Activated naive CD8-positive, alpha-beta T cell treated with anti-CD3 and anti-CD28 coated beads, Interleukin-2, amount 10 ng/mL, durations not matched to agents 7 days and 5 days (primary cell): ENCODE data around the gene RABGAP1. TPM values are rescaled to one million over a fixed set of nuclear protein-coding genes. Genes with fewer than 3 reads are reported as not detected.

Experiments used
- ATAC-seq: fragments of 150-1000 bp; cut with Tn5 transposase; one replicate; pipeline ENCODE4 v1.10.0; 2021; ENCODE audit warnings: low read depth, moderate library complexity
- POLR2A ChIA-PET: fragments of 350-600 bp; sonication (Branson Sonifier 250); formaldehyde crosslinking; loops from one replicate; lab custom pipeline; 2021; ENCODE audit warnings: antibody characterized with exemption; lab: Charles Lee
- DNase-seq: peaks from one replicate; pipeline ENCODE4 v3.0.0; 2021
- H3K27ac Mint-ChIP-seq: one replicate; pipeline ENCODE4 v1.8.0; 2022; ENCODE audit warnings: mild to moderate bottlenecking, mixed read lengths
- H3K27me3 Mint-ChIP-seq: one replicate; pipeline ENCODE4 v1.8.0; 2022; ENCODE audit warnings: mild to moderate bottlenecking, moderate library complexity, mixed read lengths
- H3K36me3 Mint-ChIP-seq: one replicate; pipeline ENCODE4 v1.8.0; 2021; ENCODE audit warnings: mild to moderate bottlenecking, mixed read lengths
- H3K4me1 Mint-ChIP-seq: one replicate; pipeline ENCODE4 v1.8.0; 2021; ENCODE audit warnings: mixed read lengths
- H3K4me3 Mint-ChIP-seq: one replicate; pipeline ENCODE4 v1.8.0; 2022; ENCODE audit warnings: mild to moderate bottlenecking, moderate library complexity, mixed read lengths
- H3K9me3 Mint-ChIP-seq: one replicate; pipeline ENCODE4 v1.8.0; 2021; ENCODE audit warnings: mixed read lengths
- total RNA-seq, 2 experiments: library from RNA; stranded (reverse); gene quantifications; one replicate each; pipeline ENCODE4 v1.2.3, GENCODE V29; 2021

The RABGAP1 gene
- total RNA-seq, 2 experiments from 2014 or later, result 25.5 to 27.7 TPM

DNA sequence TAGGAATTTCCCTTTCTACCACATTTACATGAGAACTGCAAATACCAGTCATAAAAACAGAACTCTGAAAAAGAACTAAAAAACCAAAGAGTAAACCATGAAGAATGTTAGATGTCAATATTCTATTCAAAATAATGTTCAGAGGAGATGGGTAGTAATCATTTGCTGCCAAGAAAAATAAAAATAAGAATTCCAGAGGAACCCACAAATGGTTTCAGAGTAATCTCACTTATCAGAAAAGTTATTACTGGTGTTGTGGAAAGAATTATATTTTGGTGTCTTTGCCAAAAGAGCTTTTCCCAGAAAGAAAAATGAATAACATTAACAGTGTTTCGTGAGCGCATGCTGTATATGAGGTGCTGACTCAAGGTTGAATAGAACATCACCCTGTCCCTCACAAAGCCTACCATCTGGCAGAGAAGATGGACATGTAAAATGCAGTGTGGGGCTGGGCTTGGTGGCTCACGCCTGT lies 128.2 kb downstream of the RABGAP1 start:
- no peak overlapping the region for H3K4me3 Mint-ChIP-seq
- no peaks in the 10 kb centered on the region for H3K9me3 Mint-ChIP-seq
- DNase-seq (no peak), ATAC-seq (no peak)
- no peaks in the 10 kb centered on the region for H3K4me1 Mint-ChIP-seq
- POLR2A ChIA-PET, result no interaction called here
- H3K27me3 Mint-ChIP-seq, result no peaks in the 10 kb centered on the region
- H3K27ac Mint-ChIP-seq, result no peak overlapping the region
- peaks cover 21% of the 10 kb centered on the region for H3K36me3 Mint-ChIP-seq

DNA sequence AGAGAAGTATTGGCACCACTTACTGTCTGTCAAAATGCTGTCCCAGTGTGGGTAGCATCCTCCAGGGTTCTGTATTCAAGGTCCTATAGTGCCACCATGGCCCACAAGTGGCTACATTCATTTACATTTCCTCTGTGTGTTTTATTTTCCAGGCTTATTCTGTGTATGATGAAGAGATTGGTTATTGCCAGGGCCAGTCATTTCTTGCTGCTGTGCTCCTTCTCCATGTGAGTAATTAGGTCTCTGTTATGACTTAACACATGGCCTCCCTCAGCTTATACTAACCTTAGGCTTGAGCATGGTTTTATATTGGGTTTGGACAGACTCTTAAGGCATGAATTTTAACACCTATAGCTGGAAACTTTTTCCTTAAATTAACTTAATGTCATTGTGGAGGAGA lies 129.4 kb downstream of the RABGAP1 start:
- POLR2A ChIA-PET, result no interaction called here
- no peak for DNase-seq
- H3K9me3 Mint-ChIP-seq, result no peaks in the 10 kb centered on the region
- H3K27ac Mint-ChIP-seq, result no peak overlapping the region
- no peak for ATAC-seq
- no peaks in the 10 kb centered on the region for H3K4me1 Mint-ChIP-seq
- H3K27me3 Mint-ChIP-seq, result no peaks in the 10 kb centered on the region
- H3K4me3 Mint-ChIP-seq, result no peak overlapping the region
- H3K36me3 Mint-ChIP-seq, result peaks cover 18% of the 10 kb centered on the region

DNA sequence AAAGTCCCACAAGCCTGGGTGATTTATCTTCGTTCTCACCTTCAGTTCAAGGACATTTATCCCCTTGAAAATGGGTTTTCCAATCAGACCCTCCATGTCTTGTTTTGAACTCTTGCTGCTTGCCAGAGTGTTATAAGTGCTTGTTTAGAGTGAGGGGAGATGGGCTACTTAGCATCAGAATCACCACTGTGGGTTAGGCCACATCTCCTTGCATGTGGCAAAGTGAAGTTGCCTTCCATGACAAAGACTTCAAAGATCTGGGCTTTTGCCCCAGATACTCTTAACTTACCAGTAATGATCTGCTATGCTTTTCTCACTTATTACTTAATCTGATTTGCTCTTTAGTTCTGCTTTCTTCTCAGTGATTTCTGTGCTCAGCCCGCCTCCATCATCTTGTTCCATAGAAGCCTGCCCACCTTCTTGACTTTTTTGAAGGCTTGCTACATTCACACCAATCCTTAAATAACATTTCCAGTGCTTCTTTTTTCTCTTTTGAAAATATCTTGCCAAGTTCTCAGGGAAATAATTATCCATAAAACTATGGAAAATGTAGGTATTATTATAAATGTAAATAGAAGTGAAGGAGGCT lies 131.7 kb downstream of the RABGAP1 start:
- Mint-ChIP-seq H3K27me3 (no peaks in the 10 kb centered on the region), H3K4me1 (no peaks in the 10 kb centered on the region), H3K4me3 (no peak overlapping the region), H3K36me3 (peaks cover 10% of the 10 kb centered on the region), H3K27ac (no peak overlapping the region), H3K9me3 (no peaks in the 10 kb centered on the region)
- ATAC-seq, result no peak
- POLR2A ChIA-PET, result no interaction called here
- DNase-seq, result no peak

DNA sequence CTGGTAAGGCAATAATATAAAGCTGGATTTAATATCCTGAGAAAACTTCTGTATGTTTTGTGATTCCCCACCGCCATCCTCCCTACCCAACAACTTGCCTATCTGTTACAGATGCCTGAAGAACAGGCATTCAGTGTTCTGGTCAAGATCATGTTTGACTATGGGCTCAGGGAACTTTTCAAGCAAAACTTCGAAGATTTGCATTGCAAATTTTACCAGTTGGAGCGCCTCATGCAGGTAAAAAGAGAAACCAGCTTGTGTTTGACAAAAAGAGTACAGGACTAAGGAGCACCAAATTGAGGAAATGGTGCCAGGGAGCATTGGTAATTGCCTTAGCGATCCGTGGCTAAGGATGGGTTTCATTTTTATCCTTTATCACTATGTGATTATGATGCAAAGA lies 132.6 kb downstream of the RABGAP1 start:
- Mint-ChIP-seq H3K4me1 (no peaks in the 10 kb centered on the region), H3K9me3 (no peaks in the 10 kb centered on the region), H3K36me3 (peaks cover 8% of the 10 kb centered on the region), H3K27ac (no peak overlapping the region), H3K4me3 (no peak overlapping the region), H3K27me3 (no peaks in the 10 kb centered on the region)
- POLR2A ChIA-PET, result no interaction called here
- DNase-seq (no peak), ATAC-seq (no peak)

DNA sequence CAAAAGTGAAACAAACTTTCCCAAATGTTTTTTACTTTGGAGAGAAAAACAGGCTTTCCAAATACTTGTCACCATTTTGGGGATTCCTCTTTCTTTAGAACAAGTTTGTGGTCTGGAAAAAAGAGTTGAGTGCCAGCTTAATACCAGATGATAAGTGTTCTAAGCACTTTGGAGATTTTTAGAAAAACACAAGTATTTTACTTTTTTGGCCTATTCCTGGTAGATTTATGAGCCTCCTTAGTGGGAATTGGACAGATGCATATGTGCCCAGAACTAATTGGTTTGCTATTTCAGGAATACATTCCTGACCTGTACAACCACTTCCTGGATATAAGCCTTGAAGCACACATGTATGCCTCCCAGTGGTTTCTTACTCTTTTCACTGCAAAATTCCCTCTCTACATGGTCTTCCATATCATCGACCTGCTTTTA lies 133.2 kb downstream of the RABGAP1 start:
- H3K4me1 Mint-ChIP-seq, result no peaks in the 10 kb centered on the region
- H3K36me3 Mint-ChIP-seq, result peaks cover 9% of the 10 kb centered on the region
- POLR2A ChIA-PET, result no interaction called here
- ATAC-seq (no peak), DNase-seq (no peak)
- H3K27me3 Mint-ChIP-seq, result no peaks in the 10 kb centered on the region
- H3K27ac Mint-ChIP-seq, result no peak overlapping the region
- H3K9me3 Mint-ChIP-seq, result no peaks in the 10 kb centered on the region
- H3K4me3 Mint-ChIP-seq, result no peak overlapping the region

DNA sequence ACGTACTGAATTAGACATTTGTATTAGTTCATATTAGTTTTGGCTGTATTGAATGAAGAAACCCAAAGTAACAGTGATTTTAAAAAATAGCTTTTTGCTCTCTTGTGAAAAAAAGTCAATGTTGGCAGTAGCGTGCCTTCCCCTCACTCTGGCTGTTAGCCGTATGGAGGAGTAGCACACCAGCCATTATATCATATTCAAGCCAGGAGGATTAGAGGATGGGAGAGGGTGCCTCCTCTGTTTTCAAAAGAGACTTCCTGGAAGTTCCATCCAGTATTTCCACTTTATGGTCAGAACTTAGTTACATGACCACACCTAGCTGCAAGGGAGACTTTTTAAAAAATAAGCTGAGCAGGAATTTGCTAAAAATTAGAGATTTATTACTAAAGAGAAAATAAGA lies 133.8 kb downstream of the RABGAP1 start:
- ATAC-seq (no peak), DNase-seq (no peak)
- POLR2A ChIA-PET, result no interaction called here
- H3K27me3 Mint-ChIP-seq, result no peaks in the 10 kb centered on the region
- no peaks in the 10 kb centered on the region for H3K9me3 Mint-ChIP-seq
- peaks cover 9% of the 10 kb centered on the region for H3K36me3 Mint-ChIP-seq
- H3K4me3 Mint-ChIP-seq, result no peak overlapping the region
- H3K4me1 Mint-ChIP-seq, result no peaks in the 10 kb centered on the region
- H3K27ac Mint-ChIP-seq, result no peak overlapping the region

DNA sequence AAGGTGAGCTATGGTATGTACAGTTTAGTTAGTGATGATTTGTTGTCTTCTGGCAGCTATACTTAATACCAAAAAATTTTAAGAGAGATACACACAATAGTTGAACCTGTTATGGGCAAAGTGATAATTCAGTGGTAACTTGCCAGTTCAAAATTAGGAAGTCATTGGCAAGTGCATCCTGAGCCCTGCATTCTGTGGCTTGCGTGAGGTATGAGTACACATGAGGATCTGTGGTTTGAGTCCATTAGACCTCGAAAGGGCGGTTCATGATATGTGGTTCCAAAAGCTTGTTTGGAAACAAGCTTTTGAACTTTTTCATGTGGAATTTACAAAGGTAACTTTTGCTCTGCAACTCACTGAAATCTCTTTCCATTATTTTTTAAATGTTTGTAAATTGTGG lies 139.6 kb downstream of the RABGAP1 start:
- no peaks in the 10 kb centered on the region for H3K9me3 Mint-ChIP-seq
- H3K27me3 Mint-ChIP-seq, result no peaks in the 10 kb centered on the region
- H3K36me3 Mint-ChIP-seq, result peaks cover 6% of the 10 kb centered on the region
- no peak for DNase-seq
- no peak overlapping the region for H3K27ac Mint-ChIP-seq
- POLR2A ChIA-PET, result no interaction called here
- H3K4me1 Mint-ChIP-seq, result peaks cover 3% of the 10 kb centered on the region
- no peak overlapping the region for H3K4me3 Mint-ChIP-seq
- no peak for ATAC-seq

DNA sequence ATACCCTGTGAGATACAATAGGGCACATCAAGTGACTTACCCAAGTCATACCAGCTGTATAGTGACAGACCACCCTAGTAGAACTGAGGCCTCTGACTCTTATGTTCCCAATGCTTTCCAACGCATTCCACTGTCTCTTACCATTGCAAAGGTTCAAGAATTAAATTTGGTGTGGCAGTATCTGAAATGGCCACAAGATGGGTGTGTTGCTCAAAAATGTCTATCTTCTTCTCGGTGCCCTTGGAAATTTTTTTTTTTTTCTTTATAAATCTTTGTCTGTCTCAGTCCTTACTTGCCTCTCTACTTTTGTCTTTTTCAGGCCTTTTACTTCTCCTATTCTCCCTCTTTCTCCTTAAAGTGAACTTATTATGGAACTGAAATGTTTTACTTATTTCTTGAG lies 141.0 kb downstream of the RABGAP1 start:
- ATAC-seq (peak; percentile 45), DNase-seq (no peak)
- H3K9me3 Mint-ChIP-seq, result no peaks in the 10 kb centered on the region
- peaks cover 8% of the 10 kb centered on the region for H3K36me3 Mint-ChIP-seq
- no peak overlapping the region for H3K4me3 Mint-ChIP-seq
- no peak overlapping the region for H3K27ac Mint-ChIP-seq
- POLR2A ChIA-PET, result no interaction called here
- peaks cover 3% of the 10 kb centered on the region for H3K4me1 Mint-ChIP-seq
- no peaks in the 10 kb centered on the region for H3K27me3 Mint-ChIP-seq

DNA sequence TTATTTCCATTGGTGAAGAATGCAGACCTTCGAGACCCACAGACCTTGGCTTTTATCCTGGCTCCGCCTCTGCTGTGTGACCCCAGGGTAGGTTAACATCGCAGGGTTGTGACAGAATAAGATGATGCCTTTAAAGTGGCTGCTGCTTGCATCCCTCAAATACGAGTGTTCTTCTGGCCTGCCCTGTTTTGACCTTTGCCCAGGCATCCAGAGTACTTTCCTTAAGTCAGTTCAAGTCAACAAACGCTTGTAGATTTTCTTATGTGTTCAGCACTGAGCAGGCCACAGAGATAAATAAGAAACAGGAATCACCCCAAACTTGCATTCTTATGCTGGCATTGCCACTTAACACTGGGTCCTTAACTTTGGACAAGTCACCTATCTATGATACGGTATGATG lies 142.9 kb downstream of the RABGAP1 start:
- POLR2A ChIA-PET, result no interaction called here
- no peak for ATAC-seq
- no peak for DNase-seq
- Mint-ChIP-seq H3K9me3 (no peaks in the 10 kb centered on the region), H3K4me1 (peaks cover 3% of the 10 kb centered on the region), H3K27ac (no peak overlapping the region), H3K36me3 (peaks cover 7% of the 10 kb centered on the region), H3K27me3 (no peaks in the 10 kb centered on the region), H3K4me3 (no peak overlapping the region)

DNA sequence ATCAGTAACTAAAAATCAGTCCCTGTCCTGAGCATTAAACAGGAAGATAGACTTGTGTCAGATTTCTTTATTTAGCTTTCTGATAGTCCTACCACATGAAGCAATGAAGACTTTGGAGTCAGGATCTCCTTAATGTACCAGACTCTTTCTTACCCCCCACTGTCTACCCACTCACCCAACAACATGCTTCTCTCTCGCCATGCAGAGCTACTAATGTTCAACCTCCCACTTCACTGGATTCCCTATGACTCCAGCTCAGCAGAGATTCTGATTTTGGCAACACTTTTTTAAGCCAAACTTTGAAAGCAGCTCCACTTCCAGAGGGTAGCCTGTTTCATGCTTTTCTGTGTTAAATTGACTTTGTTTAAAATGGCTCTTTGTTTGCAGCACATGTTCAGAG lies 143.4 kb downstream of the RABGAP1 start:
- no peak for ATAC-seq
- POLR2A ChIA-PET, result no interaction called here
- Mint-ChIP-seq H3K4me3 (no peak overlapping the region), H3K36me3 (peaks cover 6% of the 10 kb centered on the region), H3K27me3 (no peaks in the 10 kb centered on the region), H3K4me1 (peaks cover 3% of the 10 kb centered on the region), H3K9me3 (no peaks in the 10 kb centered on the region), H3K27ac (no peak overlapping the region)
- DNase-seq, result no peak

DNA sequence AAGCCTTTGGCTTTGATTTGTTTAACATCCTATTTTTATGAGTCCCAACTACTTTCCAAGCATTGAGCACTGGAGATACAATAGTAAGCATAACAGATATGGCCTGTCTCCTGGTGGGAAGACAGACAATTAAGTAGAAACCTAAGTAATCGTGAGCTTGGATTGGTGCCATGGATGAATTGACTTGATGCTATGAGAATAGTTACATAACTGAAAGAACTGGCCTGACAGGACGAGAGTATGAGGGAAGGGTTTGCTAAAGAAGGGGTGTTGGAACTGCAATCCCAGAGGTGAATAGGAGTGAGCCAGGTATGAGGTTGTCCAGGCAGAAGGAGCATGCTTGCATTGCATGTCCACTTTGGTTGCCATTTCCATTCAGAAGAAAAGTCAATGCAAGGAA lies 145.1 kb downstream of the RABGAP1 start:
- POLR2A ChIA-PET, result no interaction called here
- H3K4me1 Mint-ChIP-seq, result peaks cover 2% of the 10 kb centered on the region
- H3K36me3 Mint-ChIP-seq, result peaks cover 9% of the 10 kb centered on the region
- H3K4me3 Mint-ChIP-seq, result no peak overlapping the region
- no peaks in the 10 kb centered on the region for H3K27me3 Mint-ChIP-seq
- ATAC-seq (no peak), DNase-seq (no peak)
- no peak overlapping the region for H3K27ac Mint-ChIP-seq
- no peaks in the 10 kb centered on the region for H3K9me3 Mint-ChIP-seq

DNA sequence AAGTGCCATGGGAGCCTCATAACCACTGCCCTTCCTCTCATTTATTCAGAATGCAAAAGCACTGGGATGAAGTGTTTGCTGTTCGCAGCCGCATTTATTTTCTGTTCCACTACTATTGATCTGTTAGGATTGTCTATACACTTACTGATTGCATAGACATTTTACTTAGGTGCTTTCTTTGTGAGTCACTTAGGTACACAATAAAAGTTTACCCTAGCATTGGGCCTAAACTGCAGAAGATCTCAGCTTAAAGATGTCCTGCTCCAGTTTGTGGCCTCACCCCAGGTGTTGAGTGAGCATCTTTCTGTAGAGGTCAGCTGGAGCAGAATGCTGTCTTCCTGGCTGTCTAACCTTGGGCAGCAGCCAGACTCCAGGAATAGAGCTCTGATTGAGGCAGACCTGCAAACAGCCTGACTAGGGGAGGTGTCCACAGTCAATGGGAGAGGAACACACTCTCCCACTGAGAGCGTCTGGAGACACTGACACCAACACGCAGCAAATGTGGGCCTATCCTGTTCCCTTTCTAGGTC lies 146.6 kb downstream of the RABGAP1 start:
- H3K27me3 Mint-ChIP-seq, result no peaks in the 10 kb centered on the region
- H3K36me3 Mint-ChIP-seq, result peaks cover 10% of the 10 kb centered on the region

DNA sequence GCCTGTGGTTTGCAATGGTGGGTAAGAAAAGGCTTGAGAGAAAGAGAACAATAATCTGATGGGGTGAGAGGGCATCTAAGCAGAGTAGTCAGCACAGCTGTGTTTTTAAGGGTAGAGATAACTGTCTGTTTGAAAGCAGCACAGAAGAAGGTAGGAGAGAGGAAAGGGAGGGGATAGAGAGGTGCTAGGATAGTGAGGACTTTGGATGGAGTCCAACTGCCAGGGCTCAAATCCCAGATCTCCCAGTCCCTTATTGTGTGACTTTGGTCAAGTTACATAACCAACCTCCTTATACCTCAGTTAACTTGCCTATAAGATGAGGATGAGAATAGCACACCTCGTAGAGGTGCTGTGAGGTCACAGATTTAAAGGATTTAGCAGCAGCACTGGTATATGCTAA lies 148.2 kb downstream of the RABGAP1 start:
- POLR2A ChIA-PET, result no interaction called here
- DNase-seq, result no peak
- Mint-ChIP-seq H3K4me1 (no peaks in the 10 kb centered on the region), H3K27ac (no peak overlapping the region), H3K27me3 (no peaks in the 10 kb centered on the region), H3K36me3 (peaks cover 12% of the 10 kb centered on the region), H3K4me3 (no peak overlapping the region), H3K9me3 (no peaks in the 10 kb centered on the region)
- ATAC-seq, result no peak

More for the DNA sequence above, 146.6 kb downstream of the RABGAP1 start:
- Mint-ChIP-seq H3K4me1 (no peaks in the 10 kb centered on the region), H3K27ac (no peak overlapping the region), H3K4me3 (no peak overlapping the region), H3K9me3 (no peaks in the 10 kb centered on the region)
- POLR2A ChIA-PET, result no interaction called here
- ATAC-seq (no peak), DNase-seq (no peak)

DNA sequence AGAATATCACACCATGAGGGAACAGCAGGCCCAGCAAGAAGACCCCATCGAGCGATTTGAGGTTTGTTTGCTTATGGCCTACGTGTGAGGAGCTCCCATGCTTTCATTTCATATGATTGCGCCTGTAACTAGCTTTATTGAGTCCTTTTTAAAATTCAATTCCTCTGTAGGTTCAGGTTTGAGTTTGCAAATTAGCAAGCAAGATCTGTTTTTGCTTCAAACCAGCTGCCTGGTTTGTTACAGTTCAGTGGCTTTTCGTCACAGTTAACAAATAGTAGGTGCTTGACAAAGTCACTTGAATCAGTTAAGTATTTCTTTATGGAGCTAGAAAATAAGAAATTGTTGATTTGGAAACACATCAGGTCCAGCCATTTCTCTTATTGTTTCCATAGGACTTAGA lies 149.0 kb downstream of the RABGAP1 start:
- no peaks in the 10 kb centered on the region for H3K9me3 Mint-ChIP-seq
- H3K27me3 Mint-ChIP-seq, result no peaks in the 10 kb centered on the region
- no peak for ATAC-seq
- POLR2A ChIA-PET, result no interaction called here
- H3K27ac Mint-ChIP-seq, result no peak overlapping the region
- H3K4me3 Mint-ChIP-seq, result no peak overlapping the region
- H3K4me1 Mint-ChIP-seq, result no peaks in the 10 kb centered on the region
- no peak for DNase-seq
- peaks cover 10% of the 10 kb centered on the region for H3K36me3 Mint-ChIP-seq
